Central memory CD8-positive, alpha-beta T cell (primary cell): Measurements from ENCODE around the gene GRK6.

Experiments
- ATAC-seq: fragments of 150-1000 bp; cut with Tn5 transposase; replicated peaks from 2 replicates; pipeline ENCODE4 v1.10.0; 2022; ENCODE audit warnings: mild to moderate bottlenecking, moderate FRiP score, moderate number of reproducible peaks; ENCODE audit not compliant: poor library complexity, severe bottlenecking; ENCODE audit errors: extremely low read depth
- DNase-seq, 2 donors: peaks; one replicate each; pipeline ENCODE4 v3.0.0; 2021; ENCODE audit warnings: low spot score in 2 of 2
- H3K27ac Mint-ChIP-seq: one replicate; pipeline ENCODE4 v1.8.0; 2022; ENCODE audit warnings: low read depth, mild to moderate bottlenecking, moderate library complexity, mixed read lengths
- H3K27me3 Mint-ChIP-seq: one replicate; pipeline ENCODE4 v1.8.0; 2022; ENCODE audit warnings: mixed read lengths
- H3K36me3 Mint-ChIP-seq: one replicate; pipeline ENCODE4 v1.8.0; 2022; ENCODE audit warnings: mild to moderate bottlenecking, moderate library complexity, mixed read lengths; ENCODE audit not compliant: insufficient read depth
- H3K4me1 Mint-ChIP-seq: one replicate; pipeline ENCODE4 v1.8.0; 2022; ENCODE audit warnings: mixed read lengths
- H3K4me3 Mint-ChIP-seq: one replicate; pipeline ENCODE4 v1.8.0; 2022; ENCODE audit warnings: mild to moderate bottlenecking, moderate library complexity, mixed read lengths
- H3K9me3 Mint-ChIP-seq: one replicate; pipeline ENCODE4 v1.8.0; 2022; ENCODE audit warnings: mixed read lengths

Gene GRK6

GRCh38 chr5:177447611-177448243, 21.3 kb downstream of the GRK6 start:
- Mint-ChIP-seq H3K4me3 (peak overlapping the region; percentile 69), H3K36me3 (peaks cover 19% of the 10 kb centered on the region), H3K4me1 (peaks cover 45% of the 10 kb centered on the region), H3K9me3 (no peaks in the 10 kb centered on the region), H3K27me3 (no peaks in the 10 kb centered on the region), H3K27ac (peak overlapping the region; percentile 75)
- no peak for ATAC-seq
- DNase-seq, result no peak

- no peak for ATAC-seq
- Mint-ChIP-seq H3K36me3 (peaks cover 20% of the 10 kb centered on the region), H3K4me1 (peaks cover 50% of the 10 kb centered on the region), H3K4me3 (peak overlapping the region; percentile 69), H3K27me3 (no peaks in the 10 kb centered on the region), H3K27ac (peak overlapping the region; percentile 75), H3K9me3 (no peaks in the 10 kb centered on the region)
- DNase-seq, result no peak
Observed at GRCh38 chr5:177448244-177448950, 21.9 kb downstream of the GRK6 start.

- peaks cover 26% of the 10 kb centered on the region for H3K36me3 Mint-ChIP-seq
- H3K4me1 Mint-ChIP-seq, result peaks cover 48% of the 10 kb centered on the region
- no peaks in the 10 kb centered on the region for H3K27me3 Mint-ChIP-seq
- H3K27ac Mint-ChIP-seq, result no peak overlapping the region
- H3K4me3 Mint-ChIP-seq, result no peak overlapping the region
- DNase-seq (no peak), ATAC-seq (no peak)
- H3K9me3 Mint-ChIP-seq, result no peaks in the 10 kb centered on the region
Observed at GRCh38 chr5:177449140-177450061, 22.9 kb downstream of the GRK6 start.

- no peak for DNase-seq
- Mint-ChIP-seq H3K36me3 (peaks cover 38% of the 10 kb centered on the region), H3K4me3 (peak overlapping the region; percentile 19), H3K4me1 (peaks cover 34% of the 10 kb centered on the region), H3K27ac (no peak overlapping the region), H3K27me3 (no peaks in the 10 kb centered on the region), H3K9me3 (no peaks in the 10 kb centered on the region)
- ATAC-seq, result no peak
Observed at GRCh38 chr5:177450667-177451424, 24.4 kb downstream of the GRK6 start.

DNA sequence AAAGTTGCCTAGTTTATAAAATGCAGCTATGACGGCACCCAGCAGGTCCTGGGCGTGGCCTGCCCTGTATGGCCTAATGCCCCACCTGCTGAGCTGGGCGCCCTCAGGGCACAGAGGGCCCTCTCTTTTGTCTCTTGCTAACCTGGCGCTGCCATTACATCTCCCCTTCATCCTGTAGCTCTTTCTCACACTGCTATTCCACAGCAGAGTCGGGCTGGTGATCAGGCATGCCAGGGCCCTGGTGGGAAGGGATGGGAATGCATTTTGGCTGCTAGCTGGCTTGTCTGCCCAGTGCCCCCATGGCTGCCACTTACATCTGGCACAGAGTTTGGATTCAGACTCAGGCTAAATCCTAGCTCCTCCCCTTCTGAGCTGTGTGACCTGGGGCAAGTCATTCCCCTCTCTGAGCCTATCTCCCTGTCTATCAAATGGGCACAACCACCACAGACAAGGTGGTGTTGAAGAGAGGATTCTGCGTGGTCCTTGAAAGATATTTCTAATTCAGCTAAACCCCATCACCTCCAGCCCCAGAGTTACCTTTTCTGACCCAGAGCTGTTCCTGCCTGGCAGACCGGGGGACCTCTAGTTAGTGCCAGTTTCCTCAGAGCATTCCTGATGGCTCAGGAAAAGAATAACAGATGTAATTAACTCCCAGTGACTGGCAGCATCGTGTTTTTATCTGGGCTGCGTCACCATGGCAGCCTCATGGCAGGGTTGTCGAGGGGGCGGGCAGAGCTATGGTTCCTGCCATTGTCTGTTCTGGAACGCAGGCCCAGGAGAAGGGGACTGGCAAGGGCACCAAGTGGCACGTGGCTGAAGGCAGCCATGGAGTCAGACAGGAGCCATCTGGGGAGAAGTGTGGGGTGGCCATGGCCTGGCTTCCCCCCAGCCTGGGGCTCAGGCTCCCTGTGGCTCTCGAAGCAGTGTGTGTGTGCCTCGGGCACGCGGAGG, 26.5 kb downstream of the GRK6 start:
- Mint-ChIP-seq H3K4me3 (peak overlapping the region; percentile 76), H3K27me3 (no peaks in the 10 kb centered on the region), H3K9me3 (no peaks in the 10 kb centered on the region), H3K4me1 (peaks cover 34% of the 10 kb centered on the region), H3K36me3 (peaks cover 47% of the 10 kb centered on the region), H3K27ac (peak overlapping the region; percentile 86)
- ATAC-seq (no peak), DNase-seq (no peak)

DNA sequence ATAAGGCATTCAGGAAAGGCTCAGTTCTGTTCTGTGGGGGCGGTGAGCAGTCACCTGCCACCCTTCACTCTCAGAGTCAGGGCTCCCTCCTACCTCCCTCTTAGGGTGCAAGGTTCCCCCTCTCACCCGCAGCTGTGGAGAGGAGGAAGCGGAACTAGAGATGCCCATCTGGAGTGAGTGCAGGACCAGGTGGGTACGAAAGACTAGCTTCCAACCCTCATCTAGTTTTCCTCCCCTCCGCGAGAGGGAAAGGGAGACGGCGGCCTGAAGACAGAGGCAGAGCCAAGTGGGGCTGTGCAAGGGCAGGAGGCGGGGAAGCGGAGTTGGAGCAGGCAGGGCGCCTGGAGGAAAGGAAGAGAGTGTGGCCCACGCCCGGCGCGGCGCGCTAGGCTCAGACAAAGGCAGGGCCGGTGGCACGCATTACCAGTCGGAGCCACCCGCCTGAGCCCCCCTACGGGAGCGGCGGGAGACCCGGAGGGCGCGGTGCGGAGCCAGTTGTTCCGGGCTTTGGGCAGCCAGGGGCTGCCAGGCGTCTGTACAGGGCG, 27.4 kb downstream of the GRK6 start:
- Mint-ChIP-seq H3K9me3 (no peaks in the 10 kb centered on the region), H3K27ac (peak overlapping the region; percentile 86), H3K27me3 (no peaks in the 10 kb centered on the region), H3K4me1 (peaks cover 25% of the 10 kb centered on the region), H3K36me3 (peaks cover 44% of the 10 kb centered on the region), H3K4me3 (peak overlapping the region; percentile 76)
- ATAC-seq (no peak), DNase-seq (no peak)

DNA sequence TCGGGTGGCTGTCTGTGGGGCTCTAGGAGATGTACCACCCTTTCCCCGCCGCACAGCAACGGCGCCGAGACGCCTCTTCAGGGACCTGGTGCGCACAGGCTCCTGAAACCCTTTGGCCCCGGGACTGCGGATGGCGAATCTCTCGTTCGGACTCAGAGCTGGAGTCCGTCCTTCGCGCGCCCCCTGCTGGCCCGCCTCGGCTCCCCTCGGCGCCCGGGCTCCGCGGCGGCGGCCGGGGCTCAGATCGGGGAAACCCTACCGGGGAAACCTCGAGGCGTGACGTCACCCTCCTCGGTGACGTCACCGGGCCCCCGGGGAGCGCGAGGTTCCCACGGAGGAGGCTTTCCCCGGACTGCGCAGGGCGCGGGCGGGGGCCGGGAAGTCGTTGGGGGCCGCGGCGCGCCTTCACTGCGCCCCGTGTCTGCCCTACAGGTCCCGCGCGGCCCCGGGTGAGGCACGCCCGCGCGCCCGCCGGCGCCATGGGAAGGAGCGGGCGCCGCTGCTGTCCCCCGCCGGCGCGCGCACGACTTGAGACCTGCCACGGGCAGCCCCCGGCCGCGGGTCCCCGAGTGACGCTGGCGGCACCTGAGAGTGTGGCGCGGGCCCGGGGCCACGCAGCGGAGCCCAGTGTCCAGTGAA, 28.0 kb downstream of the GRK6 start:
- H3K27ac Mint-ChIP-seq, result peak overlapping the region; percentile 86
- no peaks in the 10 kb centered on the region for H3K9me3 Mint-ChIP-seq
- peak overlapping the region; percentile 76 for H3K4me3 Mint-ChIP-seq
- ATAC-seq (peak; percentile 62), DNase-seq (peak; percentile 89 to 96)
- H3K27me3 Mint-ChIP-seq, result no peaks in the 10 kb centered on the region
- H3K36me3 Mint-ChIP-seq, result peaks cover 45% of the 10 kb centered on the region
- peaks cover 25% of the 10 kb centered on the region for H3K4me1 Mint-ChIP-seq

GRCh38 chr5:177455036-177455660, 28.7 kb downstream of the GRK6 start:
- Mint-ChIP-seq H3K27me3 (no peaks in the 10 kb centered on the region), H3K9me3 (no peaks in the 10 kb centered on the region), H3K4me3 (peak overlapping the region; percentile 76), H3K4me1 (peaks cover 25% of the 10 kb centered on the region), H3K36me3 (peaks cover 45% of the 10 kb centered on the region), H3K27ac (peak overlapping the region; percentile 86)
- DNase-seq (peak; percentile 91 to 94), ATAC-seq (peak; percentile 64)

- ATAC-seq (peak; percentile 30), DNase-seq (peak; percentile 85 to 91)
- peak overlapping the region; percentile 76 for H3K4me3 Mint-ChIP-seq
- peaks cover 43% of the 10 kb centered on the region for H3K36me3 Mint-ChIP-seq
- peak overlapping the region; percentile 86 for H3K27ac Mint-ChIP-seq
- no peaks in the 10 kb centered on the region for H3K9me3 Mint-ChIP-seq
- H3K27me3 Mint-ChIP-seq, result no peaks in the 10 kb centered on the region
- peaks cover 25% of the 10 kb centered on the region for H3K4me1 Mint-ChIP-seq
Observed at GRCh38 chr5:177455661-177456590, 29.4 kb downstream of the GRK6 start.

DNA sequence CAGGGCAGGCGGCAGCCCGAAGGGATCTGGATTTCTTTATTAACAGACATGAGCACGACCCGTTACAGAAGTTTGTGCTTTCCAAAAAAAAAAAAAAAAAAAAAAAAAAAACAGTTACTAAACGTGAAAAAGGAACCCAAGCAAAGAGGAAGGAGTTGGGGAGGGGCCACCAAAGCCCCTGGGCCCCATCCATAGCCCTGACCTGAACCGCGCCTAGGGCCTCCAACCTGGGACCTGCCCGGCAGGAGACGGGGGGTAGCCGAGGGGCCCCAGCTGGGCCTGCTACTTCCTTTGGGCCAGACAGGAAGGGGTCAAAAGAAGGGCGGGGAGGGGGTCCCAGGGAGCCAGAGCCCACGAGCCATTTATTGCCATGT, 30.1 kb downstream of the GRK6 start:
- H3K27me3 Mint-ChIP-seq, result no peaks in the 10 kb centered on the region
- H3K36me3 Mint-ChIP-seq, result peaks cover 45% of the 10 kb centered on the region
- peak overlapping the region; percentile 76 for H3K4me3 Mint-ChIP-seq
- H3K9me3 Mint-ChIP-seq, result no peaks in the 10 kb centered on the region
- ATAC-seq (no peak), DNase-seq (no peak)
- H3K4me1 Mint-ChIP-seq, result peaks cover 25% of the 10 kb centered on the region
- peak overlapping the region; percentile 82 for H3K27ac Mint-ChIP-seq
